CD4-positive, alpha-beta T cell treated with Interleukin-21 for 1 hour (primary cell): ENCODE data around the gene ALK.

Experiments used
- DNase-seq: peaks from one replicate; pipeline ENCODE4 v3.0.0-alpha.2; 2020

The ALK gene

GRCh38 chr2:29525921-29526320 is 395.5 kb downstream of the ALK start:
- no peak for DNase-seq

- DNase-seq = no peak
Observed at GRCh38 chr2:29524652-29525051, 396.7 kb downstream of the ALK start.

DNA sequence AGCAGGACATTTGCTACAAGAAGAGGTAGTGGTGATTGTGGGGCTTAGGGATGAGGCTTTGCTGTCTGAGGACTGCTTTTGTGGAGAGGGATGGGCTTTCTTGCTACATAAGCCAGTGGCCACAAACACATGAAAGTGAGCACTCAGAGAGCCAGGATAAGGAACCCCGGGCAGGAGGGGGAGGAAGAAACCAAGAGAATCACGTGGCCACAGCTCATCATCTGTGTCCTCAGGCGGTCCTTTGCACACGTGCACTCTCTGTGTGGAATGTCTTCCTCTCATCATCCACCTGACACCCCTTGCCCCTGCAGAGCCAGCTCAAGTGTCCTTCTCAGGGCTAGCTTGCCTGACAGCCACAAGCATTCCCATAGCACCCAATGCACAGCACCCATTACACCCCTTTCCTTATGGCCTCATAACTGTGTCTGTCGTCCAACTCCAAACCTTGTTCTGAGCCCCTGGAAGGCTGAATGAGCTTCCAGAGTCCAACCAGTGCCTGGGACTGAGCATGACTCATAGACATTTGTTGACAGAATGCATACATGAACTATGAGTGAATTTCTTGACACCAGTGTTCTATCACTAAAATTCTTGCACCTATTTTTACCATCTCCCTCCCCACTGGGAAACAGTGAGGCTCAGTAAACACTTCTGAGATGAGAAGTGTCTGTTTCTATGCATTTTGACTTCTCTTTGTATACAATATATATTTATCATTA is 398.3 kb downstream of the ALK start:
- no peak for DNase-seq

DNA sequence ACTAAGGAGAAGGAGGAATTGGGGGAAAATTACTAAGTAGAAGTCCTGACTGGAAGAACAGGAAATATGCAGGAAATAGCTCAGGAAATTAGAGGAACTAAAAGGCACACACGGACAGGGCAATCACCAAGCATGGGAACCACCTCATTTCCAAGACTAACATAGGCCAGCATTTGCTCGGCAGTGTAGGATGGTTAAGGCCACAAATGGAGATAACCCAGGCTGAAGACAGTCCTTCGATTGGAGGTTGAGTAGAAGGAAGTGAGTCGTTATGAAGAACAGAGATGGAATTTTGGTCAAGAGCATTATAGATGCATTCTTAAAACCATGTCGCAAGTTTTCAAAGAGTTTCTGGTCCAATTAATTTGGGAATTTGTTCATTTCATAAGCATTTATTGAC is 401.4 kb downstream of the ALK start:
- DNase-seq = no peak

DNA sequence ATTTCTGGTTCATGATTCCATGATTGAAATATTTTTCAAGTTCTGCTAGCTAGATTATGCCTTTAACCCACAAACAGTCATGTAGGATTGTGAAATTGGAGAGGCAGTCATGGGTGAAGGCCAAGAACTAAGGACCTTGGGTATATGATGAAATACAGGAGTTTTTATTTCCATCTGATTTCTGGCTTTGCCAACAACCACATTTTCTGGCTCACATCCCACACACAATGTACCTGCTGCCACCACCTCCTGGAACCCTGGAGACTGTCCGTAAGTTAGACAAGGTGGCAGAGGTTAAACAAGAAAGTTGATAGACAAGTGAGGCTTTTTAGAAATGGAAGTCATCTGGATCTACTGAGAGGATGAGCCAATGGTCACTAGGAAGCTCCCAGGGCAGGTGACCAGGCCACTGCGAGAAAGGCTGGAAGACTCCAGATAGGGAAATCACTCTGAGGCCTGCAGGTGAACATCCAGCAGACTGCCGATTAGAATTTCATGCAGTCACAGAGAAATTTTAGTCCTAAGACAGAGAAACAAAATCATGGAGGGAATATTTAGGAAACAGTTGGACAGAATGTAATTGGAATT is 402.0 kb downstream of the ALK start:
- no peak for DNase-seq

GRCh38 chr2:29518646-29519337 is 402.6 kb downstream of the ALK start:
- no peak for DNase-seq

- no peak for DNase-seq
Observed at GRCh38 chr2:29518010-29518409, 403.4 kb downstream of the ALK start.

DNA sequence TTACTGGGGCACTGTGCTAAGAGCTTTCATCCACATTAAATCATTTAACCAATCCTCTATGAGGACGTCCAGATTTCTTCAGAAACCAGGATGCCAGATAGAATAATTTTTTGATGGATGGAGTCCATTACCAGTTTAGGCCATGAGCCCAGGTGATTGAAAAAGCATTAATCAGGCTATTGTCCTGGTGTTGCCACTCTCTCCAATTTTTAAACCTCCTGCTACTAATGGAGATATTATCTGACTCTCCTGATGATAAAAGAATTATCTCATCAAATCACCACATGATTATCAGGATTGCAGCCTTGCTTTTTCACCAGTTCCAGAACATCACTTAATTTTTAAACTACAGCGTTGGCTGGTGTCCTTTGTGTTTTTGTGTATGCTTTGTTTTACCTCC is 404.0 kb downstream of the ALK start:
- no peak for DNase-seq

DNA sequence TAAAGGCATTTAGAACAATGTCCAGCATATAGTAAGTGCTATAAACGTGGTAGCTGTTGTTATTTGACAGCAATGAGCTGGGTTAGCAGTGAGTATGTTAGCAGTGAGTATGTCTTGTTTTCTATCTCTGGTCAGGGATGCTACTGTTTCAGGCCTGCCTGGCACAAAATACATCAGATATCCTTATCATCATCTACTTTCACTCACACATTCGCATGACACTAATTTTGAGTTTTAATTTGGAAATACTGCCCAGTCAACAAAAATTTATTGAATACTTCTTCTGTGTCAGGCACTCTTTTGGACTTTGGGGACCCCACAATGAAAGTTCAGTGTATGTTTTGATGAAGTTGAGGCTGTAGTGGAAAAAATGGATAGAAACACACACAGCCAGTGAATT is 404.6 kb downstream of the ALK start:
- no peak for DNase-seq

GRCh38 chr2:29509878-29510277 is 411.5 kb downstream of the ALK start:
- no peak for DNase-seq

GRCh38 chr2:29509397-29509796 is 412.0 kb downstream of the ALK start:
- DNase-seq = no peak

GRCh38 chr2:29504746-29505145 is 416.6 kb downstream of the ALK start:
- DNase-seq = no peak

- DNase-seq = no peak
Observed at GRCh38 chr2:29502460-29502911, 418.9 kb downstream of the ALK start.

- DNase-seq = no peak
Observed at GRCh38 chr2:29497375-29497774, 424.0 kb downstream of the ALK start.

GRCh38 chr2:29496198-29496597 is 425.2 kb downstream of the ALK start:
- DNase-seq = no peak

DNA sequence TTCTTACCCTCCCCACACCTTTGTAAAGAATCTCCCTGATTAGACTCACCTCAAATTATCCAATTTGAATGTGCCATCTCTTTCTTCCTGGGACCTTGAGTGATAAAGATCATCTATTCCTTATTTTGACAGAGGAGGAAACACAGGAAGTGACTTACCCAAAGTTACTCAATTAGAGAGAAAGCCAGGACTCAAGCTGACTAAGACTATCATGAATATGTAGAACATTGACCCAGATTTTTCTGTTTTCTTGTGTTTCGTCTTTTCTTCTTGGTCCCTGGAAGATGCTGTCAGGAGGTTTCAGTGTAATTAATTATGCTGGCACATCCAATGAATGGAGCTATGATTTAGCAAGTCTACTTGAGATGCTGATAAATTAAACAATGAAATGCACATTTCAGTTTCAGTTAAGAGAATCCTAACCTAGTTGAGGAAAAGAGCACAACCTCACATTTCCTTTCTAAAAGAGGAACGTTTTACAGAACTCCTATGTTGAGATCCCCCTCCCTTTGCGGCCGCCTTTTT is 425.8 kb downstream of the ALK start:
- DNase-seq = no peak

DNA sequence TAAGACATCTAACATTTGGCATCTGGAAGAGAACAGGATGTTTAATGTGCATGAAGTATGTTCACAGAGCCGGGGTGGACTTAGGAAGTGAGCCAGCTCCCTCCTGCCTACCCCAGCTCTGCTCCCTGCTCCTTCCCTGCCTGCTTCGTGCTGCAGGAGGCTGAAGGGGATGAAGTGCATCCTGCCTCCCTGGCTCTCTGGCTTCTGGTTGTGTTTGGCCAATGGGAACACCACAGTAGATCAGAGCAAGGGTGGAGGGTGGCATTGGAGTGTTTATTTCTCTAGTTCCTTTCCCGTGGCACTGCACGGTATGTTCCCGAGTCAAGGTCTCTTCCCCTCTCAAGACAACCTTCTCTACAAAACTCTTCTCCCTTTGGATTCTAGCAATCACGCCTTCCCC is 426.3 kb downstream of the ALK start:
- no peak for DNase-seq

GRCh38 chr2:29492701-29493100 is 428.7 kb downstream of the ALK start:
- no peak for DNase-seq

GRCh38 chr2:29490045-29490444 is 431.3 kb downstream of the ALK start:
- DNase-seq = no peak

DNA sequence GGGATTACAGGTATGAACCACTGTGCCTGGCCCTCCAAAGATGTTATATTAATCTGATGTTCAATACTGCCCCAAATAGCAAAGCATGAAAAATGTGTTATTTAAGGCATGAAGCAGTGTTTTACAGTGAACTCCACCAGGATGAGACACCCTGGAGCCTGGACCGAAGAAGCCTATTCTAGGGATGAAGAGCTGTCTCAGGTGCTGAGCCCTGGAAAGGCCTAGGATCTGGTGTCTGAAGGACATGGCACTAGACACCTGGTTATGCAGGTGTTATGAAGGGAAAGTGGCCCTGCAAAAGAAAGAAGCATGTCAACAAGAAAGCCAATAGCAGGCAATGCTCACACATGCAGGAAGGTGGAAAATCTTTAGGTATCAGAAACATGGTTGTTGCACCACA is 431.8 kb downstream of the ALK start:
- DNase-seq = no peak

- DNase-seq = no peak
Observed at GRCh38 chr2:29487967-29488555, 433.3 kb downstream of the ALK start.

- no peak for DNase-seq
Observed at GRCh38 chr2:29485631-29486030, 435.8 kb downstream of the ALK start.

DNA sequence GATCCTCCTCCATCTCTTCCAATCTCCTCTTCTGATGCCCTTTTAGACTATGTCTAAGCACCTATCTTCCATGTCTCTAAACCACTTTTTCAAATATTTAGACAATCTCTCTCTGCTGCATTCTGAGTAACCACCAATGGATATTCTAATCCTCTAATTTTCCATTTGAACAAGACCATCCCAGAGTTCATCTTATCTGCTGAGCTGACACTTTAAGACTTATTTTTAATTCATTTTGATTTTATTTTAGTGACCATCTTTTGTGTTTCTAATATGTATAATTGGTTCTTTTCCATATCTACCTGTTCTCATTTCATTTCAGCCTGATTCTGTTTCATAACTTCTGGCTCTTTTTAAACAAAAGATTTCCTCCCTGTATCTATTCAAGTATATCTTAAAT is 436.3 kb downstream of the ALK start:
- DNase-seq = no peak

- no peak for DNase-seq
Observed at GRCh38 chr2:29482867-29483266, 438.5 kb downstream of the ALK start.
